ENCODE data around the gene DOCK9. TPM values are rescaled to one million over a fixed set of nuclear protein-coding genes. Genes with fewer than 3 reads are reported as not detected.

DOCK9 gene
- total RNA-seq, 1 donor from 2014 or later, result 153 TPM

DNA sequence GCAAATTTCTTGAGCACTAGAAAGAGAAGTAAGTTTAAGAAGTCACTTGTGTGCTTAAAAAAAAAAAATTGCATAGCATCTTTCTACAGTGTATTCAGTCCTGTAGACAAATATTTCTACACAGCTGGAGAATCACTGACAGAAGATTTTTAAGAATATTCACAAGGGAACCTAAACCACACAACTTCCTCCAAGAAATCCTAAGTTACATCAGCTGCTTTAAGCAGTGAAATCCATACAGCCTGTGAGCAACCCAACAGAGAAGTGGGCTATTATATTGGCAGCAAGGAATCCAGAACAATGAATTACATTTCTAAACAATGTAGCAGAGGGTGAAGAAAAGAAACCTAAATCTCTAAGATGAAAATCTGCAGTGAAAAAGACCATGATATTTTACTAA, 1.5 kb downstream of the DOCK9 start:
- intact Hi-C loops (cut with DNase I), result no loop called here
- Histone ChIP-seq H3K4me1 (peaks cover 49% of the 10 kb centered on the region), H3K9me3 (no peaks in the 10 kb centered on the region), H3K27me3 (ENCODE audit: low read depth) (no peaks in the 10 kb centered on the region), H3K27ac (peak overlapping the region; percentile 68), H3K36me3 (no peaks in the 10 kb centered on the region), H3K4me3 (peak overlapping the region; percentile 54)
- TF ChIP-seq, protein P1, sequence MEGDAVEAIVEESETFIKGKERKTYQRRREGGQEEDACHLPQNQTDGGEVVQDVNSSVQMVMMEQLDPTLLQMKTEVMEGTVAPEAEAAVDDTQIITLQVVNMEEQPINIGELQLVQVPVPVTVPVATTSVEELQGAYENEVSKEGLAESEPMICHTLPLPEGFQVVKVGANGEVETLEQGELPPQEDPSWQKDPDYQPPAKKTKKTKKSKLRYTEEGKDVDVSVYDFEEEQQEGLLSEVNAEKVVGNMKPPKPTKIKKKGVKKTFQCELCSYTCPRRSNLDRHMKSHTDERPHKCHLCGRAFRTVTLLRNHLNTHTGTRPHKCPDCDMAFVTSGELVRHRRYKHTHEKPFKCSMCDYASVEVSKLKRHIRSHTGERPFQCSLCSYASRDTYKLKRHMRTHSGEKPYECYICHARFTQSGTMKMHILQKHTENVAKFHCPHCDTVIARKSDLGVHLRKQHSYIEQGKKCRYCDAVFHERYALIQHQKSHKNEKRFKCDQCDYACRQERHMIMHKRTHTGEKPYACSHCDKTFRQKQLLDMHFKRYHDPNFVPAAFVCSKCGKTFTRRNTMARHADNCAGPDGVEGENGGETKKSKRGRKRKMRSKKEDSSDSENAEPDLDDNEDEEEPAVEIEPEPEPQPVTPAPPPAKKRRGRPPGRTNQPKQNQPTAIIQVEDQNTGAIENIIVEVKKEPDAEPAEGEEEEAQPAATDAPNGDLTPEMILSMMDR (IDR thresholded peaks at IDR 0.05), result no peak
- no peak for ATAC-seq
- no peak for DNase-seq

DNA sequence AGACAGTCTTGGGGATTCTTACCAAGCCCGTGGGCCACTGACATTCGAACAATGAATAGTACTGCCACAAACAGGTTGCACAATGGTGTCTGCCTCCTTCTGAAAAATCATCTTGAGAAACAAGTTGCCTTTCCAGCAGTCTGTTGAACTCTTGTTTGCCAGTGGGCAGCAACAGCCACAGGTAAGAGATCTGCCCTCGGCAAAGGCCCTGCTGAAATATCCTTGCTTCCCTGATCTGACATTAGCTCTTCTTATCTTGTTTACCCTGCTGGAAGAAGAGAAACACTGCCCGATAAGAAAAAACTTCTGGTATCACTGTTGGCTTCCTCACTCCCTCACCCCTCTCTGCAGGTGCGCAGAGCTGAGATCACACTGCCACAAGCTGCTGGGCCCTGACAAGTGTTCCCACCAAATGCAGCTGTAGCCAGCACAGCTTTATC, 2.0 kb downstream of the DOCK9 start:
- intact Hi-C loops (cut with DNase I), result no loop called here
- ATAC-seq, result peak in 1 of 2 donors; percentile 16
- no peaks in the 10 kb centered on the region for H3K9me3 ChIP-seq
- H3K27ac ChIP-seq, result peak overlapping the region; percentile 68
- H3K4me1 ChIP-seq, result peaks cover 54% of the 10 kb centered on the region
- no peaks in the 10 kb centered on the region for H3K27me3 ChIP-seq (ENCODE audit: low read depth)
- no peak for DNase-seq
- H3K4me3 ChIP-seq, result peak overlapping the region; percentile 54
- TF ChIP-seq, protein P1 (IDR thresholded peaks at IDR 0.05), result no peak
- no peaks in the 10 kb centered on the region for H3K36me3 ChIP-seq

DNA sequence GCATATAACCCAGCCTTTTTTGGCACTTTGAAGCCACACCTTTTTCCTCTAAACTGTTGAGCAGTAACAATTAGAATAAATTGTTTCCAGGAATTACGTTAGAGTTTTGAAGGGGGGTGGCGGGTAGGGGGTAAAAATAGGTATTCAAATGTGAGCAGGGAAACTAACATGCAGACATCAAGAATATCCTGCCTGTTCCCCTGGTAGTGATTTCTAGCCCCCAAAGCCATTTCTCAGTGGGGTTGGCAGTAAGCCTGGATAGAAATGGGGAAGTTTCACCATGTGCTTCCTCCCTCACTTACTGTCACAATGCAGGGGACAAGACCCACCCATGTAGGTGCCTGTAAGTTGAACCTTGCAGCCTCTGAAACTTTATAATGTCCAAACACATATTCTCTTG, 3.8 kb downstream of the DOCK9 start:
- intact Hi-C loops (cut with DNase I), result no loop called here
- Histone ChIP-seq H3K4me3 (peak overlapping the region; percentile 54), H3K36me3 (no peaks in the 10 kb centered on the region), H3K9me3 (no peaks in the 10 kb centered on the region), H3K27ac (peak overlapping the region; percentile 68), H3K4me1 (peaks cover 65% of the 10 kb centered on the region), H3K27me3 (ENCODE audit: low read depth) (no peaks in the 10 kb centered on the region)
- no peak for ATAC-seq
- DNase-seq, result no peak
- TF ChIP-seq, protein P1 (IDR thresholded peaks at IDR 0.05), result no peak

DNA sequence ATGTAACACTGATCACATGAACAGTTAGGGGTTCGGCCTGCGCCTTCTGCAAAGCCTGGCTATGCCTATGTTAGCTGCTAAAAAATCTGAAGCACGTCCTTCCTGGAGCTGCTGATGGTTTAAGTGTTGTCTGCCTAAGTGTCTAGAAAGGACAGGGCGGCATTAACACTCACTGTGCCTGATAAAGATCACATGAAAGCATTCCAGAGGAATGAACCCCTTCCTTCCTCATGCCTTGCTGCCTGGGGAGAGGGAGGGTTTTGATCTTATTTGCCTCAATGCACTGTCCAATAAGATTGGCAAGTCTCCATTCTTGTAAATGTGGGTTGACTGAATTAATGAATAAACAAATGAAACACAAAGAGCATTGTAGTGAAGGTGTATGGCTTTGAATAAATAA, 5.2 kb downstream of the DOCK9 start:
- intact Hi-C loops (cut with DNase I), result no loop called here
- H3K9me3 ChIP-seq, result no peaks in the 10 kb centered on the region
- H3K27me3 ChIP-seq (ENCODE audit: low read depth), result no peaks in the 10 kb centered on the region
- H3K27ac ChIP-seq, result peak overlapping the region; percentile 48
- TF ChIP-seq, protein P1 (IDR thresholded peaks at IDR 0.05), result no peak
- no peaks in the 10 kb centered on the region for H3K36me3 ChIP-seq
- H3K4me1 ChIP-seq, result peaks cover 60% of the 10 kb centered on the region
- DNase-seq (no peak), ATAC-seq (peak in 1 of 2 donors; percentile 11)
- no peak overlapping the region for H3K4me3 ChIP-seq

DNA sequence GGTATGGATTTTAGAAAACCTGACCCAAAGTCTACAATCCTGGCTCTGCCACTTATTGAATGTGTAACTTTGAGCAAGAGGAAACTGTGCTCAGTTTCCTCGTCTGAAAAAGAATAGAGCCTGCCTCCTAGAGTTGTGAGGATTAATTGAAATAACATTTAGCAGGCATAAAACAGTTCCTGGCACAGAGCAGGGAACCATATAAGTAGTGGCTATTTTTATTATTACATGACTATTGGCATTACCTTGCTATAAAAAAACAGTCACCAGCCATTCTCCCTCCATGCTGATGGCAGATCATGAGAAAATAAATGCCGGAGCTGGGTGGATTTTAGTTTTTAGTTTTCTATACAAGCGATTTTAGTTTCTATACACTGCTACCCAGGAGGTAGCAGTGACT, 5.8 kb downstream of the DOCK9 start:
- Histone ChIP-seq H3K27me3 (ENCODE audit: low read depth) (no peaks in the 10 kb centered on the region), H3K27ac (peak overlapping the region; percentile 48), H3K36me3 (no peaks in the 10 kb centered on the region), H3K9me3 (no peaks in the 10 kb centered on the region), H3K4me1 (peaks cover 65% of the 10 kb centered on the region), H3K4me3 (no peak overlapping the region)
- intact Hi-C loops (cut with DNase I), result no loop called here
- ATAC-seq (no peak), DNase-seq (no peak)
- TF ChIP-seq, protein P1 (IDR thresholded peaks at IDR 0.05), result no peak

DNA sequence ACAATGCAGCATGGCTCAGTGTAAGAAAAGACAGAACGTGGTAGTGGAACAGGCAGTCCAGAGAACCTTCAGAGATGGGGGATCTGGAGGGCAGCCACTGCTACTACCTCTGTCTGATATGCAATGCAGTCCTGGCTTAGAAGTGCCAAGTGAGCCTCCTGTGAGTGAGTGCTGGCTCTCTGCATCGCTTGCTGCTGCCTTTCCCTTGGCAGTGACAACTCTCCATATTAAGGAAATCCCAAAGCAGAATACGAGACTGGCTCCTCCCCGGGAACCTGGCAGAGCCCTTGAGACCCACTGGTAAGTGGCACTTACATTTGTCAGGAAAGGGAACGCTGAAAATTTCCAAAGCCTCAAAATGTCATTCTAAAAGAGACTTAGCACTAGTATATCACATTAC, 7.5 kb downstream of the DOCK9 start:
- Histone ChIP-seq H3K27me3 (ENCODE audit: low read depth) (no peaks in the 10 kb centered on the region), H3K4me1 (peaks cover 73% of the 10 kb centered on the region), H3K9me3 (no peaks in the 10 kb centered on the region), H3K4me3 (no peak overlapping the region), H3K27ac (no peak overlapping the region), H3K36me3 (no peaks in the 10 kb centered on the region)
- intact Hi-C loops (cut with DNase I), result no loop called here
- TF ChIP-seq, protein P1 (IDR thresholded peaks at IDR 0.05), result no peak
- ATAC-seq (peak; percentile 75 to 76), DNase-seq (peak; percentile 51)
